B cell (primary cell): Measurements from ENCODE around the gene GSTT4.

Experiments
- CTCF ChIP-seq: fragments of 200-600 bp; IDR thresholded peaks from one replicate; pipeline ENCODE4 v1.8.0; 2022; ENCODE audit warnings: antibody characterized with exemption, mild to moderate bottlenecking
- EZH2 ChIP-seq: IDR thresholded peaks from 2 replicates; pipeline ENCODE4 v1.6.1; 2012; ENCODE audit warnings: borderline replicate concordance, low read depth, mild to moderate bottlenecking, moderate library complexity, low read length; ENCODE audit not compliant: insufficient read depth, poor library complexity, severe bottlenecking

- TF ChIP-seq CTCF (no peak), EZH2 (no peak)
Measured at GRCh38 chr22:24030186-24030702, 25.0 kb upstream of the GSTT4 start.
